ENCODE results near the gene VPS26A.
"Not testable (repeated sequence)": the region's sequence is repeated elsewhere in the genome, so short reads cannot be mapped to it uniquely, and the experiment has no call there.

Gene VPS26A

GRCh38 chr10:69172241-69172982 lies 48.4 kb downstream of the VPS26A start:
- TF ChIP-seq MAX (IDR thresholded peaks at IDR 0.05; ENCODE audit: low read depth, low read length) (no peak), MYC (IDR thresholded peaks at IDR 0.05; ENCODE audit: low read depth, low read length) (no peak), CTCF (IDR thresholded peaks at IDR 0.05; ENCODE audit: low read depth, low read length) (no peak), POLR2A (IDR thresholded peaks at IDR 0.05; ENCODE audit: extremely low read depth, insufficient read length) (no peak)
- no peak overlapping the region for H3K4me3 ChIP-seq (ENCODE audit: low read depth, low read length)
- DNase-seq (ENCODE audit: low read depth), result no peak

- H3K4me3 ChIP-seq (ENCODE audit: low read depth, low read length); DNase-seq (ENCODE audit: low read depth): not testable (repeated sequence)
Observed at GRCh38 chr10:69175326-69175725, 51.3 kb downstream of the VPS26A start.

GRCh38 chr10:69176823-69177222 lies 52.8 kb downstream of the VPS26A start:
- no peak overlapping the region for H3K4me3 ChIP-seq (ENCODE audit: low read depth, low read length)
- TF ChIP-seq CTCF (IDR thresholded peaks at IDR 0.05; ENCODE audit: low read depth, low read length) (no peak), MYC (IDR thresholded peaks at IDR 0.05; ENCODE audit: low read depth, low read length) (no peak), POLR2A (IDR thresholded peaks at IDR 0.05; ENCODE audit: extremely low read depth, insufficient read length) (no peak), MAX (IDR thresholded peaks at IDR 0.05; ENCODE audit: low read depth, low read length) (no peak)

GRCh38 chr10:69179089-69179742 lies 55.2 kb downstream of the VPS26A start:
- DNase-seq (ENCODE audit: low read depth), result no peak

More at GRCh38 chr10:69176823-69177222, 52.8 kb downstream of the VPS26A start:
- DNase-seq (ENCODE audit: low read depth), result no peak

GRCh38 chr10:69179743-69180524 lies 56.0 kb downstream of the VPS26A start, which contains the start of gene SUPV3L1:
SUPV3L1 (plus strand) TSS chr10:69180234; CDS start chr10:69180292, 58 bp downstream.
- peak within 1 kb of the TSS; percentile 73 for H3K4me3 ChIP-seq (ENCODE audit: low read depth, low read length)
- peak; percentile 98 for DNase-seq (ENCODE audit: low read depth)
- TF ChIP-seq POLR2A (IDR thresholded peaks at IDR 0.05; ENCODE audit: extremely low read depth, insufficient read length), result peak; percentile 92
- TF ChIP-seq MAX (IDR thresholded peaks at IDR 0.05; ENCODE audit: low read depth, low read length), result peak; percentile 100
- TF ChIP-seq CTCF (IDR thresholded peaks at IDR 0.05; ENCODE audit: low read depth, low read length), result no peak
- TF ChIP-seq MYC (IDR thresholded peaks at IDR 0.05; ENCODE audit: low read depth, low read length), result peak; percentile 100

More at GRCh38 chr10:69179089-69179742, 55.2 kb downstream of the VPS26A start:
- TF ChIP-seq MAX (IDR thresholded peaks at IDR 0.05; ENCODE audit: low read depth, low read length) (no peak), MYC (IDR thresholded peaks at IDR 0.05; ENCODE audit: low read depth, low read length) (no peak), CTCF (IDR thresholded peaks at IDR 0.05; ENCODE audit: low read depth, low read length) (no peak)
- H3K4me3 ChIP-seq (ENCODE audit: low read depth, low read length), result peak overlapping the region; percentile 73
